HG03469 (cell line): ENCODE measurements around the gene NKRF.
"Not testable (repeated sequence)": the region's sequence is repeated elsewhere in the genome, so short reads cannot be mapped to it uniquely, and the experiment has no call there.

Experiments
- ATAC-seq: cut with Tn5 transposase; IDR thresholded peaks from one replicate; pipeline ENCODE4 v1.9.1; 2021; ENCODE audit warnings: mild to moderate bottlenecking, moderate library complexity, moderate number of reproducible peaks; ENCODE audit not compliant: unreplicated experiment

The NKRF gene

DNA sequence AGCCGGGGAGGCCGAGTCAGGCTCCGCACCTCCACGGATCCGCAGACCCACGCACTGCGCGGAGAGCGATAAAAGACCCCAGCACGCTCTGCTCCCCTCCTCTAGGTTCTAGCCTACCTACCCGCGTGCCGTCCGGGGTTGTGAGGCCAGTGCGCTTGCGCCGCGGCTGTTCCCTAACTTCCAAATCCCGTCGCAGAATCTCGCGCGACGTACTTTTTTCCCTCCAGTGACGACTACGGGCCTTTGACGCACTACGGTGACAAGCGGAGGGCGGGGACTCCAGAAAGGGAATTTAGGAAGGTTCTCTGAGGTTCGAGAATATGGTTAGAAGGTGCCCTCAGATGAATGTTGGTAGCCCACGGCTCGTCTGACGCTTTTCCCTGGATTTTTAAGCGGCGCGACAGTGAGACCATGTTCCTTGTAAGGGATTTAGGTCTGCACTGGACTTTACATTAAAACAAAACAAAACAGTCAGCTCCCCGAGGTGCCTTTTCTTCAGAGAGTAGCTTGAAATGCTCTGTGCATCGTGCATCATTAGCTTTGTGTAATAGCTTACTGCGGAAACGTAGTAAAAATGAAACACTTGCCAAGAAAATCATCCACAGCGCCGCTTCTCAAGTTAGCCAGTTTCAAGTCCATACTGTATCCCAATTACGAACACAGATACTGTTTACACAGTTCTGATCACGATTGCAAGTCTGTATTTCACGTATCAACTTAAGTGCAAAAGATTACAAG, at the start of gene NKRF:
TSS of gene NKRF (minus strand) at position 145 of the 738 bp plus-strand sequence.
- peak; percentile 70 for ATAC-seq

DNA sequence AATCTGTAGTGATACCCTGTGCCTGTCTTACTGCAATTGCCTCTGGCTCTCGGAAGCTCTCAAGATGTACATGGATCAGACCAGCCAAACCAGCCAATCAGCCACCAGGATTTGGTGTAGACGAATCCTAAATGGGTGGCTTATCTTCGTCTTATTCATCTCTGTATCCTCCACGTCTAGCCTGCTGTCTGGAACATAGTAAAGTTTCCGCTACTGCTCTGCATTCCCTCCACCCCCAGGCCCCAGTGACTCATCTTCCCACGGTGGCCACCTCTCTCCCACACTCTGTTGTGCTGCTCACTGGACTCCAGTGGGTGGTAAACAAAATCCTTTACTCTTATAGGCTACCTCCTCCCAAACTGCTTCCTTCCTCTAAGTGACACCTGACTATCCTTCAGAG, 48.9 kb upstream of the NKRF start:
- ATAC-seq = no peak

DNA sequence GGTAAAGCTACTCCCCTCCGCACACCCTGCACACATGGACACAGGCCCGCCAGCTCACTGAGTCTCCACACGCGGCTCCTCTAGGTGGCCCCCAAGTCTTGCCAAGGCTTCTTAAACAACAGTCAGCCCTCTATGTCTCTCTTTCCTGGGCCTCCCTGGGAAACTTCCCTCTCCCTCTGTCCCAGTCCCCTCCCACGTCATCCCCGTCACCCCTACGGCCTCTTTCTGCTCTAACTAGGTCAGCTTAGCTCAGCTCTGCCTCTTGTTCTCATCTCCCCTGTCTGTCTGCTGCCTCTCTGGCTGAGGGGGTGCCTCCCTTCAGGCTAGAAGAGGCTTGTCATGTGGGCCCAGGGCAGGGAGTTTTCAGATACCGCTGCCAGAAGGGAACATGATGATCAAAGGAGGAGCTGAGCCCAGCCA, 47.9 kb upstream of the NKRF start:
- ATAC-seq = no peak

DNA sequence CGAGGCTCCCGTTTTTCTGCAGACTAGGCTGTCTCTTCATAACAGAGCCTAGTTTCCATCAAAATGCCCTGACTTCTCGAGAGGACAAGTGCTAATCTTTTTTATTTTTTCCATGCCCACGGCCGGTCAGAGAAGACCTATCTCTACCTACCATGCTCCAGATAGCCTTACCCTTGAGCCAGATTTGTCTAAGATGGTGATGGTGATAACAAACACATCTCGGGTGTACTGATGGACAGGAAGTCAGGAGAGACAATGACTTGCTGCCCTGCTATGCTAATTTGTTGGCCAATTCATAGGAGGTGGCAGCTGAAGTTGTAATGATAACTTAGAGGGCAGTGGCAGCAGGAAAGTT, 42.2 kb upstream of the NKRF start:
- no peak for ATAC-seq

DNA sequence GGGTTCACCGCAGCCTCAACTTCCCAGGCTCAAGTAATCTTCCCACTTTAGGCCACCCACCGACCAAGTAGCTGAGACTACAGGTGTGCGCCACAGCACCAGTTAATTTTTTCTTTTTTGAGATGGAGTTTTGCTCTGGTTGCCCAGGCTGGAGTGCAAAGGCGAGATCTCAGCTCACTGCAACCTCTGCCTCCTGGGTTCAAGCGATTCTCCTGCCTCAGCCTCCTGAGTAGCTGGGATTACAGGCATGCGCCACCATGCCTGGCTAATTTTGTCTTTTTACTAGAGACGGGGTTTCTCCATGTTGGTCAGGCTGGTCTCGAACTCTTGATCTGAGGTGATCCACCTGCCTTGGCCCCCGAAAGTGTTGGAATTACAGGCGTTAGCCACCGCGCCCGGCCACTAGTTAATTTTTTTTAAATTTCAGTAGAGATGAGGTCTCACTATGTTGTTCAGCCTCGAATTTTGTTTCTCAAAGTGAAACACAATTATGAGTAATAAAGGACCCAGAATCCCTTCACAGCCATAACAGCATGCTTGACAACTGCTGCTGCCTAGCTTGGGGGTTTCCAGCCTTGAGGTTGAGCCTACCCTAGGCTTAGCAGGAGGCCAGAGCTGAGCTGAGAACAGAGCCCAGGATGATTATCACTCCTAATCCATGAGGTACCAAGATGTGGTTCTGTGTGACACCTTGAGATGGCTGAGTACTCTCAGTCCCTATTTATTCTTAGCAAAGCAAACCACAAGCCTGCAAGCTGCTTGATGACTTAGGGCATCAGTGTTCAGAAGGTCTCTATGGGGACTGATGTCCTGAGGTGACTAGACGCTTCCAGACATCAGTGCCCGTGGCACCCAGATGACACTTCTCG, 41.6 kb upstream of the NKRF start:
- ATAC-seq = peak; percentile 92

DNA sequence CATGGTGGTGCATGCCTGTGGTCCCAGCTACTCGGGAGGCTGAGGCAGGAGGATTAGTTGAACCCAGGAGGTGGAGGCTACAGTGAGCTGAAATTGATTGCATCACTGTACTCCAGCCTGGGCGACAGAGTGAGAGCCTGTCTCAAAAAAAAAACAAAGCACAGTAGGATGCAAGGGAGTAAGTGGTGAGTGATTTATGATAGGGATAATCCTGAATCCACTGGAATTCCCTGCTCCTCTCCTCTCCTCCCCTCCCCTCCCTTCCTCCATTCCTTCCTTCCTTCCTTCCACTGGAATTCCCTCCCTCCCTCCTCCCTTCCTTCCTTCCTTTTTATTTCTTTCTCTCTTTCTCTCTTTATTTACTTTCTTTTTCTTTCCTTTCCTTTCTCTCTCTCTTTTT, 40.9 kb upstream of the NKRF start:
- ATAC-seq = no peak

DNA sequence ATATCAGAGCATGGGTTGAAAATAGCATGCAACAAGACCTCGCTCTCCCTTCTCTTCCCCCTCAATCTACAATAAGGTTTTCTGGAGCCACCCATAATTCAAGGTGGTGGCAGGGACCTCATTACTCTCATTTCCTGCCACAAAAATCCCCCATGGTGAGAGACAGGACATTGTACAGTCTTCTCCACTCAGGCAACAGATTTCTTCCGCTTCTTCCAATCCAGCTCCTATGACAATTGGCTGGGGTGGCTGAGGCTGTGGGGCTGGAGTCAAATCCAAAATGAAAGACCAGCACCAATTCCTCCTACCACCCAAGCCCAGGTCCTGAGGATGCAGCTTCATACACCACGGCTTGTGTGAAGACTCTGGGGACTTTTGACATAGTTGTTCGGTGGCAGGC, 40.3 kb upstream of the NKRF start:
- ATAC-seq = no peak

DNA sequence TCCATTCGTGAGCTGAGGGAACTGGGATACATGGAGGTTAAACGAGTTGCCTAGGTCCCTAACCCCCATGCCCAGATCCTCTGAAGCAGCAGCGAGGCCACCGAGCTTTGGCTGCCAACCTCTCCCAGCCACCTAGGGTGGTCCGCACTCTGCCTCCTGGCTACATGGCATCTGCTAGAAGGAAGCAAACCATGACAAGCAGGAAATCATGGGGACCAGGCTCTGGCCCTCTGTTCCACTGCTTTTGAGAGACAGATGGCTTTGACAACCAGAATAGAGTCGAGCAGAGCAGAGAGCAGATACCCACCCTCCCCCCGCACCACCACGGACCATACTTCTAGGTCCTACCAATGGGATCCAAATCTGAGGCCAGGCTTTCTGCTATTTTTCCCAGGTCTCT, 37.5 kb upstream of the NKRF start:
- ATAC-seq = no peak

DNA sequence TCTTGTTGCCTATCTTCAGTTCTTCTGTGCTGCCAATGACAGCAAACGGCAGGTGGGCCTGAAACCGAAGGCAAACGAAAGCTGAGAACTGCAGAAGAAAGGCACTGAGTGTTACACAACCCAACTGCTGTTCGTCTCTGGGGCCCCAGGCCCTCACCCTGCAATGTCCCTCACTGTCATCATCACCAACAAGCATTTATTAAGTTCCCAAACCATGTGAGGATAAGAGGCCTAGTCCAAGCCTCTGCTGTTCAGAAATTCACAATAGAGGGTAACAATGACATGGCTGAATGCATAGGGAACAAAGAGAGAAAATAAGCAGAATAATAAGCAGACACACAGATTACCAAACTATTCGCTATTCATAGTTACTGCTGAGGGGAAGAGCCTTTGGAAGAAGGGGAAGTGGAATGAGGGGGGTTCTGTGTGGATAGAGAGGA, 34.5 kb upstream of the NKRF start:
- ATAC-seq = no peak

DNA sequence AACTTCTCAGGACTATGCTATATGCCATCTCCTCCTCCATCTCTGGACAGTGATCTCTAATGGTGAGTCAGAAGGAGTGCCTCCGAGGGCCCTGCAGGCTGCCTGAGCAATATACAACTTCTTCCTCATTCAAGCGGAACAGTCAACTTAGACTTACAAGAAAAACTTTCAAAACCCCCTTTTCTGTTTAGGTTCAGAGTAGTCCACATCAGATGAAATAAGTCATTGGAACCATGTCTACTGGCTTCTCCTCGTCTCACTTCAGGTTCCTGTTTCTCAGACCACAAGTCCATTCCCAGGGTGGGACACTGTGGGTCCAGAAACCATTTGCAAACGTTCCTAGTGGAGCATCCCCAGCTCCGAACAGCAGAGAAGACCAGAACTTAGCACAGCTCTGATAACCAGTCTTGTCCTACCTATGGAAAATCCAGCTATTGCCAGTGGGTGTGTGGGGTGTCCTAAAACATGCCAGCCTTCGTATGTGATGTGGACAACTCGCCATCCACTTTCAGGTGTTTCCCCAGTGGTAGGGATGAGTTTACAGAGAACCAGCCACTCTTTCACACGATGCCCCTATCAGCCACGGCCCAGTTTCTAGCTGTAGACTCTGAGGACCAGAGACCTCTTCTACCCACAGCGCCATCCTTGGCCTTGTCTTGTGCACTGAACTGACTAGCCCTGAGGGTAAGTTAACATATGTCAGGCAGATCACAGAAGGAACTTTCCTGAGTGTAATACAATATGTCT, 32.7 kb upstream of the NKRF start:
- ATAC-seq = peak; percentile 55

DNA sequence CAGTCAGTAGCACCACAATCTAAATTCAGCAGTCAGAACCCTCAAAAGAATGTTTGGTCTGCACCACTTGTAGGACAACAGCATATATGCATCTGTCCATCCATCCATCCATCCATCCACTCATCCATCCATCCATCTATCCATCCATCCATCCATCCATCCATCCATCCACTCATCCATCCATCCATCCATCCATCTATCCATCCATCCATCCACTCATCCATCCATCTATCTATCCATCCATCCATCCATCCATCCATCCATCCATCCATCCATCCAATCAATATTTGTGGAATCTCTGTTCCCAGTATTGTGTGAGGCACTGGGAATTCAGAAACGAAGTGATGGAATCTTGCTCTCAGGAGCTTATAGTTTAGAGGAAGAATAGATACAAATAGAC, 31.2 kb upstream of the NKRF start:
- ATAC-seq = not testable (repeated sequence)

DNA sequence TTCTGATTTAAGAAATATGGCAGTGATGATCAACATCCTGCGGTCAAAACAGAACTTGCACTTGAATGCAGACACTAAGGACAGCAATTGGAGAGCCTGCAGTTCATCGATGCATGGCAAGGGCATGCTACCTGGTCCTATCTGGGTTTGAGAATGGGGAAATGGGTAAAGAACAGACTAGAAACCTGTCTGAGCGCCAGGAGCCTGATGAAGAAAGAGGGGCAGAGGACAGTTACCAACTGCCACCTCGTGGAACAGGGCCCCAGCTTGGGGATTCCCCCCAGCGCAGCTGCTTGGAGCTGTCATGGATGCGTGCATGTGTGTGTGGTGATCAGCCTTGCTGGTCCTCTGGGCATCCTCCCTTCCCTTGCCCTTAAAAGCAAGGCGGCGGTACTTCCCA, 30.2 kb upstream of the NKRF start:
- ATAC-seq = no peak

DNA sequence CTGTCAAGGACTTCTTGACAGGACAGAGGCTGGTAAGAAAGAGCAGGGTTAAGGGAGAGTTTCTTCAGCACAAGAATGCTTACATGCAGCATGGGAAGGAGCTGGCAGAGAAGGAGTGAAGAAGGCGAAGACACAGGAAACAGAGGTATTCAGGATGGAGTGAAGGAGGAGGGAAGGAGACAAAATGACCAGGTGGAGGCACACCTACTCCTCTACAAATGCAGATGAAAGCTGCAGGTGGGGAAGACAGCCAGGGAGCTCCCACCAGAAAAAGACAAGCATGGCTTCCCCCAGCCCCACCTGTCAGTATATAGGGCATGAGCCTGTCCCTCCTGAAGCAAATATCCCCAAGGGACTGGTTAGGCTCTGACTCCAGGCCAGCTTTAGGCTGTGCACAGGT, 29.6 kb upstream of the NKRF start:
- no peak for ATAC-seq

DNA sequence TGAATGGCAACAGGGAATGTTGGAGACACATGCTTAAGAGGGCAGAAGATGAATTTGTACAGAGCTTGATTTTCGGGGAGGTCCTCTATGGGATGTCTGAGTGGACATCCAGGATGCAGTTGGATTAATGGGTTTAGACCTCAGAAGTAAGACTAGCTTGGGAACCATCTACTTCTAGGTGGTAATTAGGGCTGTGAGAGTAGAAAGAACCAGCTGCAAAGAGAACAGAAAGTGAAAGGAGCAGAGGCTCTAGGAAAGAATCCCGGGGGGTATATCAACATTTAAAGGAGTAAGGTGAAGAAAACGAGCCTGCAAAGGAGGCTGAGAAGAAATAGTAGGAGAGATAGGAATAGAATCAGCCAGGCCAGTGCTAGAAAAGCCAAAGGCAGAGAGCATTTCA, 29.0 kb upstream of the NKRF start:
- ATAC-seq = no peak

DNA sequence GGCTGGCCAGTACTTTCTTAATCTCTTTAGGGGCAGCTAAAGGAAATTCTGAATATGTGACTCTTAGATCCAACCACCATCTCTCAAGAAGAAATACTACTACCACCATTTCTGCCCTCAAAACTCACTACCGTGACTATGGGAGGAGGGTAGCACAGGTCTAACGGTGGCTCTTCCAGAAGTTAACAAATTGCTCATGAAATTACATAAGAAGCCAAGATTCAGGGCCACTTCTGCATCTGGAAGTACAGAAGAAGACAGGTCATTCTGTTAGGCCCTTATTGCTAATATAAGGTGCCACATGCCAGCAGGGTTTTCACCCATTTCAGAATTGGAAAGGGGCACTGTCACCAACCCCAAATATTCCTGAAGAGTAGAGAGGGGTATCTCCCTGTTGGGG, 19.6 kb upstream of the NKRF start:
- ATAC-seq = no peak

DNA sequence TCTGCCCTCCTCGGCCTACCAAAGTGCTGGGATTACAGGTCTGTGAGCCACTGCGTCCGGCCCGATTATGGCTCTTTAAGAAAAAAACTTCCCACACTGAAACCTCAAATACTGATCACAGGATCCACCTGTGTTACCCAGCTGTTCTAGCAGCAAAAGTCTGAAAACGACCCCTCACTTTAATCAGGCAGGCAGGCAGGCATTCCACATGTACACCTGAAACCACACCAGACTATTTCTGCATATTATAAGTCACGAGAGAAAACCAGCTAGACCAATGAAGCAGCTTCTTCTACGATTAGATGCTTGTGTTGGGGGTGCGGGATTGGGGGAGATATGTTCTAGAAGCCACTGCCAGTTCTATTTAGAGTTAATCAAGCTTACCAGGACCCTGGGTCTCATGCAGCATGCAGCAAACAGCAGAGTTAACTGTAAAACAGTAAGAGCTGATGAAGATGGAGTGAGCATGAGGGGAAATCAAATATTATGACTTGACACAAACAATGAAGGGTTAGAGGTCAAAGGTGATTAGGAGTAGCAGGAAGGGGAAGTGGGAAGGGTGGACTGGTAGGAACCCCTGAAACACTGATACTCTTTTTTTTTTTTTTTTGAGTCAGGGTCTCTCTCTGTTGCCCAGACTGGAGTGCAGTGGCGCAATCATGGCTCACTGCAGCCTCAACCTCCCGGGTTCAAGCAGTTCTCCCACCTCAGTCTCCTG, 18.9 kb upstream of the NKRF start:
- ATAC-seq = no peak

DNA sequence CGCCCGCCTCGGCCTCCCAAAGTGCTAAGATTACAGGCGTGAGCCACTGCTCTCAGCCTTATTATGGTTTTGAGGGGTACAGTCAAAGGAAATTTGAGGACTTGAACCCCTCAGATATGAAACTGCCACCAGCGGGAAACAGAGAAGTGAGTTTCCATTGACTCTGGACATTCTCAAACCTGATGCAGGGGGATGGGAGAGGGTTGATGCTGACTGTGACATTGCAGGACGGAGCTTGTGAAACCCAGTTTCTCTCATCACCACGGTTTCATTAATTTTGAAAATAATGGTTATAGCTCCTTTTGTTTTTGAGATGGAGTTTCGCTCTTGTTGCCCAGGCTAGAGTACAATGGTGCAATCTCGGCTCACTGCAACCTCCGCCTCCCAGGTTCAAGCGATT, 18.2 kb upstream of the NKRF start:
- no peak for ATAC-seq

DNA sequence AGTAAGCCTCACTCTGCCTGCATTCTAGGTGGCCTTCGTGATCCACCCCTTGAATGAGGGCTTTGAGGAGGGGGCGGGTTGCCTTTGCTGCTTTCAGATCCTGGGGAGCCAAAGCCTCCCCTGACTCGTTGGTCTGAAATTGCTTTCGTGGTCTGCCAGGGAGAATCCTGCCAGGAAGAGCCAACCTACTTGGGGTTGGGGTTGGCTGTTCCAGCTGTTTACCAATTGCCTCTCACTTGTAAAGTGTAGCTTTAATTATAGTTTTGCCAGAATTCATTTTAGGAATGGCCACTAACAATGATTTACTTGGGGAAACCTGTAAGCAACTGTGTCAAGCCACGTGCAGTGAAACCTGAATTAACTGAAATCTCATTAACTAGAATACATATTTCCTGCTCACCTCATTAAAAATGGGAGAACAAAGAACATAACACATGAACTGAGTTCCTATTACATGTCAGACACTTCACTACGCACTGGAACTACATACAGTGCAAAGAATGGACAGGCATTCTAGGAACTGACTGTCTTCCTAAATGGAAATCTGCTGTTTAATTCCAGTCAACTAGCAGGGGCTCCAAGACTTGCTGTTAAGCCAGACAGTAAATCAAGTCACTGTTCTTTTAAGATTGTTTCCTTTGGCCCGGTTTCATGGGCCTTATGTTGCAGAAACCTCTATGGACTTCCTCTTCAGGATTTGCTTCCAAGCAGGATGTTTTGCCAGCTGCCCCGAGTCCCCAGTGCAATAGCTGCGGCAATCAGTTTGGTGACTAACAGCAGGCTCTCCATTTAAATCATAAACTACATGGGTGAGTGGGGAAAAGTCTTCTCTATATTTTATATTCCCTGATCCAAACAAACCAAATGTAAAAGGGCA, 16.4 kb upstream of the NKRF start:
- ATAC-seq = no peak

DNA sequence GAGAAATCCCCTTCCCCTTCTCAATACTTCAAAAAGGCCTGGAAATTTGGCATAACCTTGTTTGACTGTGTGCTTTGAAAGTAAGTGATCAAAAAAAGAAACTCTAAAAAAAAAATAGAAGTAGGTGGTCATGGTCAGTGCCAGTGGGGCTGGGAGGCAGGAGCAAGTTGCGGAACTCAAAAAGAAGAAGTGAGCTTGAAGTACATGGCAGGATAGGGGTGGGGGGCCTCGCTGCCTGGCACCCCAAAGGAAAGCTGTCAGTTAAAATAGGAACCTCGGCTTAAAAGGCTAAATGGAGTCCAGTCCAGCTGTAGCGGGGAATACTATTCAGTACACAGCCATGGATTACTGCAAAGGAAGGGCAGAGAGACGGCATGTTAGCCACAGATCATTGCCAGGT, 12.2 kb upstream of the NKRF start:
- no peak for ATAC-seq
